RWPE2 (cell line): ENCODE results near the gene SPIN1.

ENCODE experiments used
- ATAC-seq: fragments of 200-7000 bp; cut with Tn5 transposase; 3 replicates; pipeline ENCODE4 v1.9.1; 2021; ENCODE audit warnings: low read depth
- DNase-seq: peaks from one replicate; pipeline ENCODE4 v3.0.0-alpha.2; 2020; ENCODE audit warnings: low spot score
- H3K27ac ChIP-seq: fragments of 450-650 bp; 2 replicates; pipeline ENCODE4 v1.5.1; 2017; ENCODE audit warnings: mild to moderate bottlenecking; ENCODE audit not compliant: poor library complexity, severe bottlenecking
- H3K27me3 ChIP-seq: fragments of 250-450 bp; sonication (Bioruptor Pico); 2 replicates; pipeline ENCODE4 v1.5.1; 2021; ENCODE audit warnings: mild to moderate bottlenecking, moderate library complexity; ENCODE audit not compliant: insufficient read depth, poor library complexity, severe bottlenecking
- H3K36me3 ChIP-seq: fragments of 250-450 bp; sonication (Bioruptor Pico); 2 replicates; pipeline ENCODE4 v1.5.1; 2020; ENCODE audit warnings: low read depth, mild to moderate bottlenecking, moderate library complexity
- H3K4me1 ChIP-seq: fragments of 250-450 bp; sonication (Bioruptor Pico); 2 replicates; pipeline ENCODE4 v1.5.1; 2021; ENCODE audit warnings: mild to moderate bottlenecking, moderate library complexity; ENCODE audit not compliant: insufficient read depth, poor library complexity, severe bottlenecking
- H3K4me3 ChIP-seq: fragments of 250-450 bp; sonication (Bioruptor Pico); 2 replicates; pipeline ENCODE4 v1.5.1; 2021; ENCODE audit warnings: mild to moderate bottlenecking, moderate library complexity; ENCODE audit not compliant: severe bottlenecking
- H3K9me3 ChIP-seq: fragments of 250-450 bp; sonication (Bioruptor Pico); 2 replicates; pipeline ENCODE4 v1.5.1; 2021; ENCODE audit warnings: mild to moderate bottlenecking, moderate library complexity; ENCODE audit not compliant: severe bottlenecking
- TF ChIP-seq, protein P1 (sequence below): fragments of 450-650 bp; IDR thresholded peaks from one replicate; pipeline ENCODE4 v1.5.1; 2017; ENCODE audit warnings: mild to moderate bottlenecking, moderate library complexity; ENCODE audit not compliant: poor library complexity, severe bottlenecking

The SPIN1 gene

DNA sequence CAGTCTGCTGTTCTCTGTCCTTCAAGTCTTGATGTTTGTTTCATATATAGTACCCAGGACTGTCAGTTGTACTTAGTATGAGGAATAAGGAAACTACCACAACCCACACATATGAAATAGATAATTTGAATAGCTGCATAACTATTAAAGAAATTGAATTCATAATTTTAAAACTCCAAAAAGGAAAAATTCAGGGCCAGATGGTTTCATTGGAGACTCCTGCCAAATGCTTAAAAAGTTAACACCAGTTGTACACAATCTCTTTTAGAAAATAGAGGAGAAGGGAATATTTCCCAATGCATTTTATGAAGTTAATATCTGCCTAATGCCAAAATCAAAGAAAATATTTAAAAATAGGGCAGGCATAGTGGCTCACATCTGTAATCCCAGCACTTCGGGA lies 24.6 kb upstream of the SPIN1 start:
- ATAC-seq (no peak), DNase-seq (no peak)
- H3K36me3 ChIP-seq = no peaks in the 10 kb centered on the region
- H3K27ac ChIP-seq = no peak overlapping the region
- no peaks in the 10 kb centered on the region for H3K9me3 ChIP-seq
- H3K27me3 ChIP-seq = no peaks in the 10 kb centered on the region
- no peak overlapping the region for H3K4me3 ChIP-seq
- TF ChIP-seq, protein P1, sequence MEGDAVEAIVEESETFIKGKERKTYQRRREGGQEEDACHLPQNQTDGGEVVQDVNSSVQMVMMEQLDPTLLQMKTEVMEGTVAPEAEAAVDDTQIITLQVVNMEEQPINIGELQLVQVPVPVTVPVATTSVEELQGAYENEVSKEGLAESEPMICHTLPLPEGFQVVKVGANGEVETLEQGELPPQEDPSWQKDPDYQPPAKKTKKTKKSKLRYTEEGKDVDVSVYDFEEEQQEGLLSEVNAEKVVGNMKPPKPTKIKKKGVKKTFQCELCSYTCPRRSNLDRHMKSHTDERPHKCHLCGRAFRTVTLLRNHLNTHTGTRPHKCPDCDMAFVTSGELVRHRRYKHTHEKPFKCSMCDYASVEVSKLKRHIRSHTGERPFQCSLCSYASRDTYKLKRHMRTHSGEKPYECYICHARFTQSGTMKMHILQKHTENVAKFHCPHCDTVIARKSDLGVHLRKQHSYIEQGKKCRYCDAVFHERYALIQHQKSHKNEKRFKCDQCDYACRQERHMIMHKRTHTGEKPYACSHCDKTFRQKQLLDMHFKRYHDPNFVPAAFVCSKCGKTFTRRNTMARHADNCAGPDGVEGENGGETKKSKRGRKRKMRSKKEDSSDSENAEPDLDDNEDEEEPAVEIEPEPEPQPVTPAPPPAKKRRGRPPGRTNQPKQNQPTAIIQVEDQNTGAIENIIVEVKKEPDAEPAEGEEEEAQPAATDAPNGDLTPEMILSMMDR = no peak
- H3K4me1 ChIP-seq = no peaks in the 10 kb centered on the region

DNA sequence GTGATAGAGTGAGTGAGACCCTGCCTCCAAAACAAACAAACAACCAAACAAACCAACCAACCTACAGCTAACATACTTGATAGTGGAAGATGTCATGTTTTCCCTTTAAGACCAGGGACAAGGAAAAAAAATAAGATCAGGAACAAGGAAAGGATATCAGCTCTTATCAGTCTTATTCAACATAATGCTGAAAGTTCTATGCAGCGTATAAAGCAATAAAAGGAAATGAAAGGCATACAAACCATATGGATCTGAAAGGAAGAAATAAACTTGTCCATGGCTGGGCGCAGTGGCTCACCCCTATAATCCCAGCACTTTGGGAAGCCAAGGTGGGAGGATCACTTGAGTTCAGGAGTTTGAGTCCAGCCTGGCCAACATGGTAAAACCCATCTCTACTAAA lies 23.5 kb upstream of the SPIN1 start:
- no peak for ATAC-seq
- DNase-seq = no peak

DNA sequence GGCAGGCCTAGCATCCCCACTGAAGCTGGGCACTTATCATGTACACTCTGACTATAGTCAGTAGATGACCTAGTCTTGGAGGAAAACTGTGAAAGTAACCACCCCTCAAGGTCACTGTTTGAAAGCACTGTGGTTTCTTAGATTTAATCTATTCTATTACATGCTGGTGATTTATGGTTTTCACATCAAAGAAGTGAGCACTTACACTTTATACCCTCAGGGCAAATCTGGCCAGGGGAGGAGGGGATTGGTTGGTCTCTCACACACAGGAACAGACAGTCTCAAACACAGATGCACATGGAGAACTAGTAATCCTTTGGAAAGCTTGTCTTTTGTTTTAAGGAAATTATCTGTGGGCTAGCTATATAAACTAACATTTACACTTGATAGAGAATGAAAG lies 17.9 kb upstream of the SPIN1 start:
- ATAC-seq = no peak
- no peak overlapping the region for H3K27ac ChIP-seq
- no peak for DNase-seq
- H3K4me1 ChIP-seq = peaks cover 5% of the 10 kb centered on the region
- no peaks in the 10 kb centered on the region for H3K9me3 ChIP-seq
- no peaks in the 10 kb centered on the region for H3K27me3 ChIP-seq
- no peak overlapping the region for H3K4me3 ChIP-seq
- no peaks in the 10 kb centered on the region for H3K36me3 ChIP-seq
- TF ChIP-seq, protein P1 = no peak

More for the DNA sequence above, 23.5 kb upstream of the SPIN1 start:
- Histone ChIP-seq H3K9me3 (no peaks in the 10 kb centered on the region), H3K4me1 (no peaks in the 10 kb centered on the region), H3K27me3 (no peaks in the 10 kb centered on the region), H3K27ac (no peak overlapping the region), H3K4me3 (no peak overlapping the region), H3K36me3 (no peaks in the 10 kb centered on the region)
- TF ChIP-seq, protein P1 = no peak

DNA sequence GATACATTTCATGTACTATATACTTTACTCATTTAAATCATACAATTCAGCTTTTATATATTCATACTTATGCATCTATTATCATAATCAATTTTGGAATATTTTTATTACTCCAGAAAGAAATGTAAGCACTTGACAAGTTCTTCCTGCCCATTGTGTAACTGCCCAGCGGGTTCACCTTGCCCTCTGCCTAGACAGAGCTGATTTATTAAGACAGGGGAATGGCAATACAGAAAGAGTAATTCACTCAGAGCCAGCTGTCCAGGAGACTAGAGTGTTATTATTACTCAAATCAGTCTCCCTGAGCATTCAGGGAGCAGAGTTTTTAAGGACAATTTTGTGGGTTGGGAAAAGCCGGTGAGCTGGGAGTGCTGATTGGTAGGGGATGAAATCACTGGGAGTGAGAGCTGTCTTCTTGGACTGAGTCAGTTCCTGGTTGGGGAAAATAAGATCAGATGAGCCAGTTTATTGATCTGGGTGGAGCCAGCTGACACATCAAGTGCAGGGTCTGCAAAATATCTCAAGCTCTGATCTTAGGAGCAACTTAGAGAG lies 16.1 kb upstream of the SPIN1 start:
- no peak overlapping the region for H3K4me3 ChIP-seq
- DNase-seq (no peak), ATAC-seq (peak; percentile 31; the same call in 2 of the 3 replicates)
- no peaks in the 10 kb centered on the region for H3K36me3 ChIP-seq
- TF ChIP-seq, protein P1 = no peak
- no peaks in the 10 kb centered on the region for H3K27me3 ChIP-seq
- peaks cover 3% of the 10 kb centered on the region for H3K9me3 ChIP-seq
- no peak overlapping the region for H3K27ac ChIP-seq
- H3K4me1 ChIP-seq = peaks cover 5% of the 10 kb centered on the region

DNA sequence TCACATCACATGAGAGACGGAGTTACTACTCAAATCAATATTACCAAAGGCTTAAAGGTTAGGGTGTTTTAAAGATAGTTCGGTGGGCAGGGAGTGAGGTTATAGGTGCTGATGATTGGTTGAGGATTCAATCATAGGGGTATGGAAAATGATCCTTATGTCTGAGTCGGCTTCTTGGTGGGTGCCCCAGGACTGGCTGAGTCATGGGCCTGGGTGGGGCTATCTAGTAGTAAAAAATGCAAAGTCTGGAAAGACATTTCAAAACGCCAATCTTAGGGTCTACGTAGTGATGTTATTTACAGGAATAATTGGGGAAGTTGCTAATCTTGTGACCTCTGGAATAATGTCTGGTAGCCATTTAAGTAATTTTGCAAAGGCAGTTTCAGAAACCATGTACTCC lies 15.2 kb upstream of the SPIN1 start:
- Histone ChIP-seq H3K4me1 (peaks cover 5% of the 10 kb centered on the region), H3K9me3 (peaks cover 3% of the 10 kb centered on the region), H3K27ac (no peak overlapping the region), H3K27me3 (no peaks in the 10 kb centered on the region), H3K4me3 (no peak overlapping the region), H3K36me3 (no peaks in the 10 kb centered on the region)
- TF ChIP-seq, protein P1 = no peak
- no peak for DNase-seq
- ATAC-seq = no peak
